ENCODE results near the gene PLEKHA6.

The PLEKHA6 gene

DNA sequence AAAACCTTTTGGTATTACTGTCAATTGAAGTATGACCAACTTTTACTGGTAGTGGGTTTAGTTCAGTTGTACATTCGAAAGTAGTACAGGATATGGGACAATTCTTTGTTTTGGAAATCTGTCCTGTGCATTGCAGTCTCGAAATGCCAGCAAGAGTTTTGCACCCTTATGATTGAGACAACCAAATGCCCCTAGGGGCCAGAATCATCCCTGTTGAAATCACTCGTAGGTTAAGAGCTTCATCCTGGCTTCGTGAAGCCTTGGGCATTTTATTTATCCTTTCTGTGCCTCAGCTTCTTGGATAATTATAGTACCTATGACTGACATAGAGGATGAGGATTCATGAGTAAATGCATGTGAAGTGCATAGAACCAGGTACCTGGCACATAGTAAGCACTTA lies 143.5 kb downstream of the PLEKHA6 start:
- TF ChIP-seq ARNTL (CRISPR knock-in tag; IDR thresholded peaks at IDR 0.05; ENCODE audit: borderline replicate concordance, low read depth) (no peak), ISL1 (CRISPR knock-in tag; IDR thresholded peaks at IDR 0.05) (no peak), ESRRG (CRISPR knock-in tag; IDR thresholded peaks at IDR 0.05) (no peak), ZFP3 (CRISPR knock-in tag; IDR thresholded peaks at IDR 0.05) (no peak), TSHZ2 (CRISPR knock-in tag; IDR thresholded peaks at IDR 0.05) (no peak), ZFP30 (CRISPR knock-in tag; IDR thresholded peaks at IDR 0.05) (no peak), BACH2 (CRISPR knock-in tag; IDR thresholded peaks at IDR 0.05; ENCODE audit: borderline replicate concordance) (no peak), RARB (CRISPR knock-in tag; IDR thresholded peaks at IDR 0.05) (no peak), TCF4 (CRISPR knock-in tag; IDR thresholded peaks at IDR 0.05; ENCODE audit: borderline replicate concordance) (no peak), PPARA (CRISPR knock-in tag; IDR thresholded peaks at IDR 0.05; ENCODE audit: borderline replicate concordance) (no peak), SNAI2 (CRISPR knock-in tag; IDR thresholded peaks at IDR 0.05) (no peak), CSRNP3 (CRISPR knock-in tag; IDR thresholded peaks at IDR 0.05) (no peak), ZNF8 (CRISPR knock-in tag; IDR thresholded peaks at IDR 0.05) (no peak), GLIS3 (CRISPR knock-in tag; IDR thresholded peaks at IDR 0.05) (no peak)
- TF ChIP-seq, protein P1, sequence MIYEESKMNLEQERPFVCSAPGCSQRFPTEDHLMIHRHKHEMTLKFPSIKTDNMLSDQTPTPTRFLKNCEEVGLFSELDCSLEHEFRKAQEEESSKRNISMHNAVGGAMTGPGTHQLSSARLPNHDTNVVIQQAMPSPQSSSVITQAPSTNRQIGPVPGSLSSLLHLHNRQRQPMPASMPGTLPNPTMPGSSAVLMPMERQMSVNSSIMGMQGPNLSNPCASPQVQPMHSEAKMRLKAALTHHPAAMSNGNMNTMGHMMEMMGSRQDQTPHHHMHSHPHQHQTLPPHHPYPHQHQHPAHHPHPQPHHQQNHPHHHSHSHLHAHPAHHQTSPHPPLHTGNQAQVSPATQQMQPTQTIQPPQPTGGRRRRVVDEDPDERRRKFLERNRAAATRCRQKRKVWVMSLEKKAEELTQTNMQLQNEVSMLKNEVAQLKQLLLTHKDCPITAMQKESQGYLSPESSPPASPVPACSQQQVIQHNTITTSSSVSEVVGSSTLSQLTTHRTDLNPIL (CRISPR knock-in tag; IDR thresholded peaks at IDR 0.05; ENCODE audit: low read depth) = no peak
- ATAC-seq = no peak

DNA sequence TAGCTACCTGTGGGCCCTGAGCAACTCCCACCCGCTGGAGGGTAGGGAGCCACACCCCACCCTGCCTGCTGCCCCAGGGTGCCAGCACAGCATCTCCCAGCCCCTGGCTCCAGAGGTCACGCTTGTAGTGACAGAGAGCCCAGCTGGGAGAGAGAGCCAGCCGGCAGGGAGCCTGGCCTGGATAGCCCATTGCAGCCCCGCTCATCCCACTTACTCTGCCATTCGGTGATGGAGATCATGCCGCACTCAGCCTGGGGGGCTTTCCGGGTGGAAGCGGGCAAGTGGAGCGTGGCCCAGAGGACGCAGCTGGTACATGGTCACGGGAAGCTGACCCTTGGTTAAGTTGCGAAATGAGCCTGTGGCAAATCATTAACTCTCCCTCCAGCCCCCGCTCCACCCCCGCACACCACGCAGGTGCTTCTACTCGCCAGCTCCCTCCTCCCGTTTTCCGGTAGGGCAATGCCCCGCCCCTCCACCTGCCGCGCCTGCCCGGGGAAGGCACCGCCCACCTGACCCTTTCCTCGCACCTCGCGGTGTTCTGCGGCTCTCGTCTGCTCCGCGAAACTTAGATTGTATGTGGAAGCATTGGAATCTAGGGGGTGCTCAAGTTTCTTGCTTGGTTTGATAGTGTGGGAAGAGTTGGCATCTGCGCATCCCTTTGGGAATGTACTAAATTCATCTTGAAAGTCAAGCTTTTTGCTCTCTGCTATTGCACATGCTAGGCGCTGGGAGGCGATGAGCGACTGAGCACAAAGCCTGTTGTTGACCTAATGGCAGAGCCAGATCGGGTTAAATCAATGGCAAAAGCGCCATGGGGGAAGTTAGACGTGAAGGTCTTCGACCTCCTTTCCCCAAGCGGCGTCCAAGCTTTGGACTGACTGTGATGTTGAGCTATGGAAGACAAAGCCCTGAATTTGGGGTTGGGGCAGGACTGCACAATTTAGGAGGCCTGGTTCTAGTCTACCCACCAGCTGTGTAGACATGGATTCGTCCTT lies 145.8 kb downstream of the PLEKHA6 start, which contains the start of gene GOLT1A:
Gene GOLT1A (minus strand): TSS at position 321 of the 995 bp plus-strand sequence. CDS start 82 bp downstream, at position 239.
- ATAC-seq = peak; percentile 78
- TF ChIP-seq TSHZ2 (CRISPR knock-in tag; IDR thresholded peaks at IDR 0.05) (no peak), ZFP30 (CRISPR knock-in tag; IDR thresholded peaks at IDR 0.05) (no peak), ZC3H10 (CRISPR knock-in tag; IDR thresholded peaks at IDR 0.05) (no peak), OSR1 (CRISPR knock-in tag; IDR thresholded peaks at IDR 0.05) (no peak), TCF4 (CRISPR knock-in tag; IDR thresholded peaks at IDR 0.05; ENCODE audit: borderline replicate concordance) (no peak), ZFP3 (CRISPR knock-in tag; IDR thresholded peaks at IDR 0.05) (no peak), ZNF565 (CRISPR knock-in tag; conservative IDR thresholded peaks at IDR 0.05; ENCODE audit: low read depth) (no peak), POU6F1 (CRISPR knock-in tag; IDR thresholded peaks at IDR 0.05; ENCODE audit: borderline replicate concordance, low read depth) (no peak)
- TF ChIP-seq, protein P1 (CRISPR knock-in tag; IDR thresholded peaks at IDR 0.05; ENCODE audit: low read depth) = no peak
- TF ChIP-seq, protein P2, sequence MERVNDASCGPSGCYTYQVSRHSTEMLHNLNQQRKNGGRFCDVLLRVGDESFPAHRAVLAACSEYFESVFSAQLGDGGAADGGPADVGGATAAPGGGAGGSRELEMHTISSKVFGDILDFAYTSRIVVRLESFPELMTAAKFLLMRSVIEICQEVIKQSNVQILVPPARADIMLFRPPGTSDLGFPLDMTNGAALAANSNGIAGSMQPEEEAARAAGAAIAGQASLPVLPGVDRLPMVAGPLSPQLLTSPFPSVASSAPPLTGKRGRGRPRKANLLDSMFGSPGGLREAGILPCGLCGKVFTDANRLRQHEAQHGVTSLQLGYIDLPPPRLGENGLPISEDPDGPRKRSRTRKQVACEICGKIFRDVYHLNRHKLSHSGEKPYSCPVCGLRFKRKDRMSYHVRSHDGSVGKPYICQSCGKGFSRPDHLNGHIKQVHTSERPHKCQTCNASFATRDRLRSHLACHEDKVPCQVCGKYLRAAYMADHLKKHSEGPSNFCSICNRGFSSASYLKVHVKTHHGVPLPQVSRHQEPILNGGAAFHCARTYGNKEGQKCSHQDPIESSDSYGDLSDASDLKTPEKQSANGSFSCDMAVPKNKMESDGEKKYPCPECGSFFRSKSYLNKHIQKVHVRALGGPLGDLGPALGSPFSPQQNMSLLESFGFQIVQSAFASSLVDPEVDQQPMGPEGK (CRISPR knock-in tag; IDR thresholded peaks at IDR 0.05; ENCODE audit: borderline replicate concordance) = no peak
